ENCODE data around the gene EFCAB8.
"Not testable (repeated sequence)": the region's sequence is repeated elsewhere in the genome, so short reads cannot be mapped to it uniquely, and the experiment has no call there.

The EFCAB8 gene

GRCh38 chr20:32973077-32973717 lies 114.5 kb downstream of the EFCAB8 start:
- ATAC-seq, result no peak

- not testable (repeated sequence) for ATAC-seq
Measured at GRCh38 chr20:32974204-32975064, 115.7 kb downstream of the EFCAB8 start.

GRCh38 chr20:32975121-32975520 lies 116.4 kb downstream of the EFCAB8 start:
- not testable (repeated sequence) for ATAC-seq

GRCh38 chr20:32975698-32976674 lies 117.3 kb downstream of the EFCAB8 start:
- ATAC-seq, result no peak

- no peak for ATAC-seq
Measured at GRCh38 chr20:32976746-32977145, 118.0 kb downstream of the EFCAB8 start.

- ATAC-seq, result no peak
Measured at GRCh38 chr20:32977281-32978008, 118.7 kb downstream of the EFCAB8 start.

GRCh38 chr20:32978009-32978335 lies 119.2 kb downstream of the EFCAB8 start:
- ATAC-seq, result no peak

GRCh38 chr20:32979201-32979998 lies 120.7 kb downstream of the EFCAB8 start:
- no peak for ATAC-seq

- ATAC-seq, result no peak
Measured at GRCh38 chr20:32980131-32980941, 121.6 kb downstream of the EFCAB8 start.

GRCh38 chr20:32980990-32981389 lies 122.3 kb downstream of the EFCAB8 start:
- no peak for ATAC-seq

- ATAC-seq, result no peak
Measured at GRCh38 chr20:32982617-32983458, 124.1 kb downstream of the EFCAB8 start.

- no peak for ATAC-seq
Measured at GRCh38 chr20:32983459-32984112, 124.9 kb downstream of the EFCAB8 start.

- no peak for ATAC-seq
Measured at GRCh38 chr20:32984196-32984595, 125.5 kb downstream of the EFCAB8 start.

- ATAC-seq, result no peak
Measured at GRCh38 chr20:32984631-32985354, 126.1 kb downstream of the EFCAB8 start.

- no peak for ATAC-seq
Measured at GRCh38 chr20:32985596-32985995, 126.9 kb downstream of the EFCAB8 start.

GRCh38 chr20:32986331-32986966 lies 127.7 kb downstream of the EFCAB8 start:
- ATAC-seq, result no peak

GRCh38 chr20:32987044-32987825 lies 128.5 kb downstream of the EFCAB8 start:
- ATAC-seq, result no peak

Data from activated CD4-positive, CD25-positive, alpha-beta regulatory T cell treated with anti-CD3 and anti-CD28 coated beads, Interleukin-2, amount 50 U/mL, for 24 hours (primary cell).